ENCODE results near the gene PTPN20. TPM values are rescaled to one million over a fixed set of nuclear protein-coding genes. Genes with fewer than 3 reads are reported as not detected.
A peak's percentile ranks its signal among the peaks of the same experiment; 100 is the strongest.

PTPN20 gene
- polyA plus RNA-seq, 10 donors, result 0.52 to 1.8 (median 1.1) TPM

DNA sequence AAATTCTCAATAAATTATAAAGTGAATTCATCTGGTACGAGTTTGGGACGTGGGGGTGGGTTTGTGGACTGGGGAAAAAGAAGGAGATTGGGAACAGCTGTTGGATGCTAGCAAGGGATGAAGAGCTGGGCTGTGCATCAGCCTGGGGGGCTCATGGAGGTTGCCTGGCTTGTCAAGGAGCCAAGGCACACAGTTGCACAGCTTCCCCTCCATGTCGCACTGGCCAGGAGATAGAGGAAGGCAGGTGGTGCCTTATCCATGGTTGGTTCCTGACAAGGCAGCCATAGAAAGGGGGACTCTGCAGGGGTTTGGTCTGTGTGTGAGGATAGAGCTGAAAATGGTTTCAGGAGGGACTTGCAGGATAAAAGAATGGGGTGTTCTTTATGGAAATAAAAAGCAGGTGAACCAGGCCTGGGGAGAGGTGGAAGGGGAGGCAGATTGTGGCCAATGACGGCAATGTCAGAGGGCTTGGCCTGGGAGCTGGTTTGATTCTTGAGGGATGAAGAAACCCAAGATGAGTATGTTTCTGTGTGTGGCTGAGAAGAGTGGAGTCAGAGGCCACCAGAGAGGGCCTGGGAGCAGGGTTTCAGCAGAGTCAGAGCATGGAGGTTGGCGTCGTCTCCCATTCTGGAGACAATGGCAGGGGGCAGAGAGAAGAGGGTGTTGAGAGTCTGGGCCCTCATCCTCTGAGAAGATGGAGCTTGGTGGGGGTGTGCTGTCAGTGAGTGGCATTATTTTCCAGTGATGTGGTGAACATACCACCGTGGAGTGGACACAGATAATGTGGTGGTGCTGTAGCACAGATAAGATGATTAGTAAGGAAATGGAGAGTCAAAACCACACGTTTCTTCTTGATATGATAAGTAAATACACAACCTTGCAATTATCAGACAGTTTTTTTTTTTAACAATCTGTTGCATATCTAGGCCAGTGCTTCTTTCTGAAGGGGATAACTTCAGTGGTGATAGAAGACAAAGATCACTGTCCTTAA, 108.2 kb downstream of the PTPN20 start:
- DNase-seq, result no peak

DNA sequence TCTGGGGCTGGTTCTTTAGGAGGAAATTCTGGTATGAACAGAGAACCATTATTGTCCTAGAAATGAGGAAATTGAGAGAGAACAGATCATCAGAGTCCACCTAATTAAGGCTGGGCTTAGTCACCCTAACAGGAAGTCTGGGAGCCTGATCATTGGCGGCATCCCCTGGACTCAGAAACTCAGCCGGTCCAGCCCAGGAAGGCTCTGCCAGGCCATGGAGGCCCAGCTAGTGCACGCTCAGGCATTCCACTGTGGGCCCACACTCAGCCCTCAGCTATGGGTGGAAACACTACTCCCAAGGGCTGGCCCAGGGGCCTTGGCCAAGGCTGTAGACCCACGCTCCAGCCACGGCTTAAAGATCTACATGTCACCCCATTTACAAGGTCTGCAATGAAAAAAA, 109.2 kb downstream of the PTPN20 start:
- DNase-seq, result no peak

DNA sequence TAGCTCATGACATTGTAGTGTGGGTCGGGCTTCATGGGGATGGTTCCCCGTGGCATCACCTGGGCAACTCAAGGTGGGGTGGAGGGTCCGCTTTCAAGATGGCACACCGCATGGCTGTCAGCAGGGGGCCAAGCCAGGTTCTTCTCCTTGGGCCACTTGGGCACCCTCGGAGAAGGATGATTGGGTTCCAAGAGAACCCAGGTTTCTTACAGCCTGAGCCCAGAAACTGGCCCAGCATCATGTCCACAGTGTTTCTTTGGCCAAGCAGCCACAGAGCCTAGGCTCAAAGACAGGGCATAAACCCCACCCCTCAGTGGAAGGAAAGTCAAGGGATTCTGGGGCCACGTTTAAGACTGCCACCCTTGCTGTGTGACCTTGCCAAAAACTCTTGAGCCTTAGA, 110.6 kb downstream of the PTPN20 start:
- DNase-seq, result no peak

DNA sequence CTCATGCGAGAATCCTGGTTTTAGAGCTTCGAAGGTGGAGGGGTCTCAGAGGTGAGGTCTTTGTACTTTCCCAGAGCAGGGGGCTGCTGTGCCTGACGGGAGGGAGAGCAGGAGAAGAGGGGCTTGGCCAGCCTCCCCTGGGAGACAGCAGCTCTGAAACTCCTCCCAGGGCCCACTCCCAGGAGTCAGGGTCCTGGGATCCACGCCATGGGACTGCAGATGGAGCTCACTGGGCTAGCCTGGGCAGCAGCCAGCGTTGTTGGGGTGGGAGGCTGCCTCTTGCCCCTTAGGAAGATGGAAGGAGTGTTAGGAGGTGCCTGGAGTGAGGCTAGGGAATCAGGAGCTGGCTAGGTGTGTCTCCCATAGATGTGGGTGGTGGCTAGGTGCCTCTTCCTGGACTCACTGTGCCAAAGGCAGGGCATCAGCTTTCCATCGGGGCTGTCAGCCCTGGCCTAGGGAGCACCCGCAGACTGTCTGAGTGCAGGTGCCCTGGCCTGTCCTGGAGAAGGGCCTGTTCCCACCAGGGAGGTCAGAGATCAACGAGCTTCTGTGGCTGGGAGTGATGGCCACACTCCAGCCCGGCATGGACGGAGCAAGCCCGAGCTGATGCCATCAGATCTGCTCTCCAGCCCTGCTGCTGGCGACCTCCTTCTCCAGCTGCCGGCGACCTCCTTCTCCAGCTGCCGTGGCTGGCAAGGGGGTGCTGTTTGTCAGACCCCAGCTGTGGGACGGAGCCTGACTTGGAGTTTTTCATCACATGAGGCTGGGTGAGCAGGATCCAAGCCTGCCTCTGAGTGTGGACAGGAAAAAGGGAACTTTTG, 111.3 kb downstream of the PTPN20 start:
- peak in 1 of 3 donors; percentile 67 for DNase-seq

DNA sequence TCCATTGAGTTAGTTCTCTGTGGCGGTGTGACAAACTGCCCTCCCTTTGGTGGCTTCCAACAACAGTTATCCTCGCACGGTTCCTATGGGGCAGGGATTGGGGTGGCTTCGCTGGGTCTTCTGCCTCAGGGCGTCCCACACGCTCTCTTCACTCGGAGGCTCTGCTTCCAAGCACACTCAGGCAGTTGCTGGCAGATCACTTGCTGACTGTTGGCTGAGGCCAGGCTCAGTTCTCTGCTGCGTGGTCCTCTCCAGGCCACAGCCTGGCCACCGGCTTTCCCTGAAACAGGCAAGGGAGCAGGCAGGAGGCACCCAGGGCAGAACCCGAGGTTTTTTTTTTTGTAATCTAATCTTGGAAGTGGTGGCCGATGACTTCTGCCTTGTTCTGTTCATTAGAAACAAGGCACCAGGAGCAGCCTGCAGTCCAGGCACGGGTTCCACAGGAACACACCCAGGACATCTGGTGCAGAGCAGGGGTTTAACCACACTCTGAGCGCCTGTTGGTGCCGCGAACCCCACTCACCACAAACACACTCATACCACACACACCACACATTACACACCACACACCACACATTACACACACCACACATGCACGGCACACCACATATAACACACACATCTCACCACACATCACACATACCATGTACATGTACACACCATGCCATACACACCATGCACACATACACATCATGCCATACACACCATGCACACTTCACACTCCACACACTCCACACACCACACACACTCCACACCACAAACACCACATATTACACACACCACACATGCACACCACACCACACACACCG, 112.2 kb downstream of the PTPN20 start:
- no peak for DNase-seq

DNA sequence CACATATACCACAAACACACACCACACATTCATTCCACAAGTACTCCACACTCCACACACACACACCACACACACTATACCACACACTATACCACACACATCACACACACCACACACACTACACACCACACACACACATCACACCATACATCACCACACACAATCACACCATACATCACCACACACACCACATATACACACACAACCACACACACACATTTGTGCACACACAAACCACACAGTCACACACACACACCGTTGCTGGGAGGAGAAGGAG, 112.8 kb downstream of the PTPN20 start:
- no peak for DNase-seq

DNA sequence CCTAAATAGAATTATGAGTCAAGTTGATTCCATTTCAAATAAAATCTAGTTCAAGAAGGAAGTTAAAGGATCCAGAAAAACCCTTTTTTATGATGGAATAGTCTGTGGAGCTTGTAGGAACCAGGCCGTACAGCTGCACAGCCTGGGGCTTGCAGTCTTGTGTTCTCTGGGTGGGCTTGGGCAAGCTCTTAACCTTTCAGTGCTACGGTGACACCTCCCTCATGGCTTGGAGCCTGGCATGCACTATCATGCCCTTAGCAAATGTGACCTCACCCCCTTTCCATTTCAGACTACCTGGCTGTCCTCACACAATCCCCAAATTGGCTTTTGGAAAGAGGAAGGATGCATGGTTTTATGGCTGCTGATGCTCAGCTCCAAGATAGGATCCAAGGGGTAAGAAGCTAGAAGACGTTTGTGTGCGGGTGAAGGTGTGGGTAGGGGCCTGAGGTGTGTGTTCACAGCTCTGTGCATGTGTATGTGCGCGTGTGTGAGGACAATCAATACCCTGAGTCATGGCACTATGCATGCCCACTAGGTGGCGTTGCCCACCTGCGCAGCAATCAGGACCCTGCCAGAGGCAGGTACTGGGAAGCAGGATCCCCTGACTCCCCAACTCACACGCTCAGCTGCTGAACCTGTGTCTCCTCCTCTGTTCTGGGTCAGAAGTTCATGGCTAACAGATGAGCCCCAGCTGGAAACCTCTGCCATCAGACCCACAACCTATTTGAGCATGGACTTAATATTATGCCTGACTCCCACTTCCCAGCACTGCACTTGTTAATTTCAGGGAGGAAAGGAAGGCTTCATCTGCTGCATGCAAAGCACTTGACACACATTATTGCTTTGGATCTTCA, 113.4 kb downstream of the PTPN20 start:
- peak in 1 of 3 donors; percentile 76 for DNase-seq

DNA sequence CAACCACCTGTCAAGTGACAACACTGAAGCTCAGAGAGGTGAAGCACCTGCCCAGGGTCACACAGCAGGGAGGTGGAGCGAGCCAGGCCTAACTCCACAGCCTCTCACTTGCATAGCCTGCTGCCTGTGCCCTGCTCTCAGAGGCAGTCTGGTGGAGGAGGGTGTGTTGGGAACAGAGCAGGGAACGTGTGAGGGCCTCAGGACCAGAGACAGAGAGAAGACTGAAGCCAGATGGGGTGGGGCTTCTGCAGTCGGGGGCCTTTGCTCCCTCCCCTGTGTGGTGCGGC, 114.0 kb downstream of the PTPN20 start:
- no peak for DNase-seq

DNA sequence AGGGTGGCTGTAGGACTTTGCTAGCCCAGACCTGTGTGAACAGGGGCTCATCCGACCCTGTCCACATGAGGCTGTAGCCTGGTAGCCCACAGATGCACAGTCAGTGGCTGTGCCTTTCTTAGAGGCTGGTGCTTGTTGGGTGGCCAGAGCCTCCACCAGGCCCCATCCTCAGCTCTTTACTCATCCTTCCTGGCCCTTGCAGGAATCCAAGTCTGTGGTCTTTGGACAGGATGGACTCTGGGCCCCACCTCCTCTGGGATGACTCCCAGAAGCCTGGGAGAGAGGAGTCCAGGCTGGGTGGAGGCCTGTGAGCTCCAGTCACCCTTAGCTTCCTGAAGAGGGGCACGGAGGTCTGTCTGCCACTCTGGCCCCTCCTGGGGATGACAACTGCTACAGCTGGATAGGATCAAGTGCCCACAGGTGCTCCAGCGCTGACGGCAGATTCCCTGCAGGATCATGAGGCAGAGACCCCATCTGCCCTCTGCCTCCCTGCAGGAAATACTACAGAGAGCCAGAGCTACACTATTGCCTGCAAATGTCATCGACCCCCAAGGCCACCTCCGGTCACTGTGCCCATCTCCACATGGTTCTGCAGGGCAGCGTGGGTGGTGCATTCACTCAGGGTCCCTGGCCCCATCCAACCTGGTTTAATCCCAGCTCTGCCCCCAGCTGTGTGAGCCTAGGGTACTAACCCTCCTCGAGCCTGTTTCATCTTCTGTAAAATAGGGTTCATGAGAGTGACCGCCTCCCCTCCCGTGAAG, 114.5 kb downstream of the PTPN20 start:
- peak in 1 of 3 donors; percentile 74 for DNase-seq

DNA sequence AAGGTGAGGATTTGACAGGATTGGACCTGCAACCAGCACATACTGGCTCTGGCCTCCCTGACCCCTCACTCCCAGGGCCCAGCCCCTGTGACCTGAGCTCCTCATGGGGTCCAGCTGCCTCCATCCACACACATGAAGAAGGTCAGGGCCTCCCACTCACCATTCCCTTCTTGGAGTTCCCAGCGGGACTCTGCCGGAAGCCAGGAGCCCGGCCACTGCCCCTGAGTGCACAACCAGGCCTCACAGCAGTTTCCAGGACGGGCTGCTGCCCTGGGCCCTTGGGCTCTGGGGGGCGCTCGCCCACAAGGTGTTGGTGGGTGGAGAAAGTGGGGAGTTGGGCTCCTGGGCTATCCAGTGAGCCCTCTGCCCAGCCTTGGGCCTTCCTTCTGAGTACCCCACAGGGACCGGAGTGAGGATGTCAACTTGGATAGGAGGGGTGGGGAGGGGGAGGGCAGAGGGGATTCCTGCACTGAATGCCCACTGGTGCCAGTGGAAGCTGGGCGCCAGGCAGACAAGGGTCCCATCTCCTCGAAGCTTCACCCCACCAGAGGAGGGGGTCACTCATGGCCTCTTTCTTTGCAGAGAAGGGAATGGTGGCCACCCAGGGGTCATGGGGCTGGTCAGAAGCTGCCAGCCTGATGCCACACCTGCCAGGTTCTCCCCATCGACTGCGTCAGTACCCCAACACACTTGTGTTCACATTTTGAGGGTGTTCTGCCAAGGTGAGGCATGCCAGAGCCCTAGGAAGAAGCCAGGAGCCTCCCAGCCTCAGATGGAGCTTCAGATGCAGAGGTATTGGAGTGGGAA, 115.3 kb downstream of the PTPN20 start:
- DNase-seq, result no peak

DNA sequence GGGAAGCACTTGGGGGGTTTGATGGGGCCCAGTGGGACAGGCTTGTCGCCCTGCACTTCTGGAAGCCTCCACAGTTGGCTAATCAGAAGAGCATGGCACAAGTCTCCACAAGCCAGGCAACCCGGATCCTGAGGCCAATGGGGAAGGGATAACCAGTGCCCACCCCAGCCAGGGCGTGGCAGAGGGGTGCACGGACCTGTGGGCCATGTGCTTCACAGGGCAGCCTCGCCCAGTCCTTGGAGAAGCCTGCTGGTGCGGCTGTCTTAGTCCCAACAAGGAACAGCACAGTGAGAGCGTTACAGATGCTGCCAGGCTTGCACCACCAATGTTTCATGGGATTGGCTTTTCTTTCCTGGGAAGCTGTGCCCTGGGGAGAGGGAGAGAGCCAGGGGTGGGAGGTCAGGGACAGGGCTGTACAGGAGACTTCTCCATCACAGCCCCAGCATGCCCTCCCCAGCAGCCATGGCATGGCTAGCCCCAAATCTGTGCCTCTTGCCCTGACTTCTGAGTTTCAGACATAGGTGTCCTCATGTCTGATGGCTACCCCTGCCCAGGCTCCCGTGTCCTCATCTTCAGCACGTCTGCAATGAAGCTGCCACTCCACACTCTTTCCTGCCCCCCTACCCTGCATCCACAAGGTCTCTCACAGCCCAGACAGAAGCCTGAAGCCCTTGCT, 116.0 kb downstream of the PTPN20 start:
- no peak for DNase-seq

DNA sequence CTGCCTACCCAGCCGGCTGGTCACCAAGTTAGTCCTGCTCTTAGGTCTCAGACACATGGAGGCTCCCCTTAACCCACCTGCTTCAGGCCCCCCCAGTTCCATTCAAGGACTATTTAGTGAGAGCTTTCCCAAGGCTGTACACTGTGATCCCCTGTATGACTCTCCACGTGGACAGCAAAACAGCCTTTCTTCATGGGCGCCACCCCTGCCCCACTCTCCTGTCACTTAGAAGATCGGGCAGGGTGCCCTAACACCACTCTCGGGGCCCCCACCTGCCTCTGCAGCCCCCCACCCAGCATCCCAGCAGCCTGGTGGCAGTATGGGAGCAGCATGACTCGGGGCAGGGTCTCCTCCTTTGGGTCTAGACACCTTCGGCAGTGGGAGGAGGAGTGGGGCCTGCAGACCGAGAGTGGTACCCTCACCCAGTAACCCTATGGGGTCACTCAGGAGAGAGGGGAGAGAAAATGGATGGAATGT, 116.6 kb downstream of the PTPN20 start:
- no peak for DNase-seq

DNA sequence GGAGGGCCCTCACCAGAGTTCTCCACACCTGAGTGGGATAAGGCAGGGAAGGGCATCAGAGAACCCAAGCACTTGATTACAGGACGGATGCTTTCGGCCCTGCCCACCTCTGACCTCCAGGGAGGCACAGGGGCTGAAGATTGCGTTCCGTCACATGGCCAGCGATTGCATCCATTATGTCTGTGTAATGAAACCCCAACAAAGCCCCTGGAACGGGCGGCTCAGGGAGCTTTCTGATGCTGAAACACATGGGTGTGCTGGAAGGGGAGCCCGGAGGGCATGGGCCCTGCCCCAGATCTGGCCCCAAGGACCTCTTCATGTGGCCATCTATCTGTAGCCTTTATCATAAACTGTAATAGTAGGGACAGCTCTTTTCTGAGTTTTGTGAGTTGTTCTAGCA, 117.2 kb downstream of the PTPN20 start:
- DNase-seq, result no peak

DNA sequence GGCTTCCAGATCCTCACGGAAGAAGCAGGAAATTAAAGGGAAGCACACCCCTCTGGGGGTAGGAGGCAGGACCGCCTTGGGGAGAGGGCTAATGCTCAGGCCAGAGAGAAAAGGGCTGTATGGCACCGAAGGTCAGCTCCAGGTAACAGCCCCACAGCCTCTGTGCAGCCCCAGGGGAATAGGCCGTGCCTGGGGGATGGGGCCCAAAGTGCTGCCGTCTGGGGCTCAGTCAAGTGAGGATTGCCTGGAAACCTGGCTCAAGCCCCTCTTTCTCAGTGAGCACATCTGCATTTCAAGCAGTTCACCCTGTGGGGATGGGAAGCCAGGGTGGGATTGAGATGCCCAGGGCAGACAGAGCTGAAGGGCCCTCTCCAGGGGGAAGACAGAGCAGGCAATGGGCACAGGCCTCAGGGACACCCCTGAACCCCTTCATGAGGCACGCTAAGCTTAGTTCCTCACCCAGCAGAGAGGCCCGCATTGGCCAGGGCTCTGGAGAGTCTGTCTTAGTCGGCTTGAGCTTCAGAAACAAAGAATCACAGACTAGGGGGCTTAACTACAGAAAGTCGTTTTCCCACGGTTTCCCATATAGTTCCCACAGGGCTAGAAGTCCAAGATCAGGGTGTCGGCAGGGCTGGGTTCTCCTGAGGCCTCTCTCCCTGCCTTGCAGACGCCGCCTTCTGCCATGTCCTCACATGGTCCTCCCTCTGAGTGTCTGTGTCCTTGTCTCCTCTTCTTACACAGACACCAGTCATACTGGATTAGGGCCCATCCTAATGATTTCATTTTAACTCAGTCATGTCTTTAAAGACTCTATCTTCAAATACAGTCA, 118.2 kb downstream of the PTPN20 start:
- peak in 1 of 3 donors; percentile 59 for DNase-seq

DNA sequence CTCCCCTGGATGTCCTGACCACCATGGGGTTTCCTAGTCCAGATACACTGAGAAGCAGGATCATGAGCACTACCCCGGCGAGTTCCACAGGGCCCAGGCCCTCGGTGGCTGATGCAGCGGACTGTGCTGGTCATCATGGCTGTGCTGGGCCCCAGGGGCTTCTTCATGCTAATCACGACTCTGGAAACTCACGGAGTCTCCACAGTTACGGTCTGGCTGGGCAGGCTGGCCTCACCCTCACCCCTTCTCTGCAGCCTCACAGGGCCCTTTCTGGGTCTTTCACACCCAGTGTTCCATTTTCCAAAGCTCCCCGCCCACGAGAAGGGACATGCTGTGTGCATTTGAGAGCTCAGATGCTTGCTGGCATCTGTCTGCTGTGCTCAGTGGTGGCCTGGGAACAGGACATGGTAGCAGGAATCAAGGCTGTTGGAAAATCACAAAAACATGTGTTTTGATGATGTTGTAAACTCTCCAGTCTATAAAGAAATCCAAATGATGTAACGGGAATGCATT, 119.0 kb downstream of the PTPN20 start:
- DNase-seq, result peak in 2 of 3 donors; percentile 67 to 85

DNA sequence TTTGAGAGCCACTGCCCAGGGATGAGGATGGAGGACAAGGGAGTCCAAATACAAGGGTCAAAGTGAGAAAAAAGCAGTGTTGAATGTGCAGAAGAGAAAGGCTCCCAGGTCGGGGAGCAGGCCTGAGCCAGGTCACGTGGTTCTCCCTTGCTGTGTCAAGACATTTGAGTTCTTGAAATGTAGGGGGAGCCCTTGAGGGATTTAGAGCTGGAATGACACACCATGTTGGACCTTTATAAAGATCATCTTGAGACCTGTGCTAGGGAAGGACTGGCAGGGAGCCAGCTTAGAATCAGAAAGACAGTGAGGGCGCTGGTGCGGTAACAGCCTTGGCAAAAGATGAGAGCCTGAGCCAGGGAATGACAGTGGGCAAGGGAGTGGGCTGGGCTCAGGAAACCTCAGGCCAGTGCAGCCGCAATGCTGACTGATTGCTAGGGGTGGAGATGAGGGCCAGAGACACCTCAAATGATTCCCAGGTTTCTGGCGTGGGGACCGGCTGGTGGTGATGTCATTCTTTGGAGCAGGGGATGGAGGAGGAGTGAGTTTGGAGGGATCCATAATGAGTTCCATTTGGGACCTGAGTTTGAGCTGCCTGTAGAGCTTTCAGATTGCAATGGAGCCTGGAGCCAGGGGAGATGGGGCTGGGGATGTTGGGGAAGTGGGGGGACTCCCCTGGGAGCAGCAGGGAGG, 120.1 kb downstream of the PTPN20 start:
- peak; percentile 68 to 92 (median 85) for DNase-seq

DNA sequence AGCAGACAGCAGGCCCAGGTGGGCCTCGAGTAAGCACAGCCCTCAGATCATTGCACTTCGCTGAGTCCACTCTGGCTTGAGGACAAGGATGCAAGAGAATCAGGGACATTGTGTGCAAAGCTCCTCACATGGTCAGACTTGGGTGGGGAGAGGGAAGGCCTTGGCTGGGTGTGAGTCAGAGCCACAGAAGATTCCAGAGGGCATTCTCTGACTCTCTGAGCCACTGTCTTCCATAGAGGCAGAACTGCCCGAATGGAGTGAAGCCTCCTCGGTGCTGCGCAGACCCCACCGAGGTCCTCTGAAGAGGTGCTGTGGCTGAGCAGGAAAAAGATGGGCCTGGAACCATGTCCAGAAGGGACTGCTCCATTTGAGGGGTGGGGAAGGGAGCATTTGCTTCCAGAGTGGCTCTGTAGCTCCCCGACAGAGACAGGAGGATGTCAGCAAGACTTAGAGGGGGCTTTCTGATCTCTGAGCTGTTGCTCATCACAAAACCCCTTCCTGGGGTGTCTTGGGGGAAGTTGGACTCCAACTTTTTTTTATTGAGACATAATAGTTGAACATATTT, 120.8 kb downstream of the PTPN20 start:
- no peak for DNase-seq
